ENCODE measurements around the gene LRRFIP2.

GRCh38 chr3:37221407-37221806 lies 47.0 kb upstream of the LRRFIP2 start:
- TF ChIP-seq CTCF (conservative IDR thresholded peaks at IDR 0.05 in 1 of 2, IDR thresholded peaks at IDR 0.05 in 1 of 2; ENCODE audit: extremely low read depth in 1 of 2, insufficient read depth in 1 of 2, low read depth in 1 of 2, low read length in 2 of 2) = no peak
- no peak for TF ChIP-seq EZH2 (IDR thresholded peaks at IDR 0.05; ENCODE audit: borderline replicate concordance, low read length)

Data from mammary epithelial cell (primary cell).